Activated T-cell treated with anti-CD3 and anti-CD28 coated beads, Interleukin-2, amount 50 U/mL, for 1 hour (primary cell): ENCODE measurements around the gene PID1.

Experiments used
- DNase-seq: peaks from one replicate; pipeline ENCODE4 v3.0.0-alpha.2; 2020

PID1 gene

DNA sequence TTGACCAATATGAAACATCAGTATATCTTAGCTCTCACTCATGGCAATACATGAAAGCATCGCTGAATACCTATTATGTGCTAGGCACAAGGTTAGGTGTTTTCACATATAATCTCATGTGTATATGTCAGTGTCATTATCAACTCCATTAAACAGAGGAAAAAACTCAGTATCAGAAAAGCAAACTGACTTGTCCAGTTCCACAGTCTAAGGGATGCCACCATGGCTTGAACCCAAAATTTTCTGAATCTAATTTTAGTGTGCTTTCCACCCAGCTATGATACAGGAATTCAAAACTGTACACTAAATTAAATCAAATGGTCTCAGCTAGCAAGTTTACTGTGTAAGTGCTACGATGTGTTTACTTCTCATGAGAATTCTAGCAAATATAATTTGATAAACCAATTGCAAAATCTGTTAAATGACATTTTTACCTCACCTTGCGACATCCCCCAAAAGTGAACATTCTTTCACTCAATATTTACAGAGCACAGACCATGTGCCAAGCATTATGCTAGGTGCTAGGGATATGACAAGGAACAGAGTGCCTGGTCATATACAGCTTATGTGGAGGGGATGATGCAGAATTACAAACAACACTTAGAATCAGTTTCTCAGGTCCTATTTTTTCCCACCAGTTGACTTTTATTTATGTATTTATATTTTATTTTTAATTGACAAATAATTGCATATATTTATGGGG, 211.6 kb downstream of the PID1 start:
- DNase-seq: no peak

DNA sequence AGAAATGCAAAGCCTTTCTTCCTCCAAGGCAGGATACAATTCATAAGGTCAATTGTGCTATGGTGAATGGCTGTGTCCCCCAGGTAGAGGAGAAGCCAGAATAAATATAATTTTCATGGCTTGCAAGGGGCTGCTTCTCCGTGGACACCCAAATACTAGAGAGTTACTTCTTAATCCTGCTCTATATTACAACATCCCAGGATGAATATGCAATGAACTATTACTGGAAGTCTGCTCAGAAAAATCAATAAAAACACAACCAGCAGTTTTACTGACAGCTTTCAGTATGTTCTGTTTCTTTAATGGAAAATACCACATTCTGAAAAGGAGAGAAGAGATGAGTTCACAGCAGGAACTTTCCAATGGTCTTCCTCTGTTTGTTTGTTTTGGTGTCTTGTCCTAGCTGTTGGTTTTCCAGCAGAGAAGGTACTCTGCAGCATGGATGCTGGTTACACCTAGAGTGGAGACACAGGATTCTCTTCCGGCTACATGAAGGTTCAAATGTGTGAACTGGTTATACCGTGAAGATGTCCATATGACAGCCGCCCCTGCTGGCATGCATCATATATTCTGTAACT, 213.0 kb downstream of the PID1 start:
- no peak for DNase-seq

DNA sequence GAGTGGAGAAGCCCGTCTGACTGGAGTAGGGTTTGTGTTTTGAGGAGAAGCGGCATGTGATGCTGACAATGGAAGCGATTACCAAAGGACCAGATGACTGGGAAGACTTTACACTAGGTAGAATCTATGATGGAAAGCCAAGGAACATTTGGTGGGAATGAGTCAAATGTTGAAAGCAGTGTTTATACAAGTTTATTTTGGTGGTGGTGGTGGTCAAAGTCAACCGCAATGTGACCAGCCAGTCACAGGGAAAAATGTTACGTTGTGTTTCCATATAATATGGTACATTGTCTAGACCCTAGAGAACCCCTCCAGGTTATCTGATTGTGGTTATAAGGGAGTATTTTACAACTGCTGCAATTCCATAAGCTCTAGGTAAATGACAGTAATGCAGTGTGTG, 216.8 kb downstream of the PID1 start:
- no peak for DNase-seq

DNA sequence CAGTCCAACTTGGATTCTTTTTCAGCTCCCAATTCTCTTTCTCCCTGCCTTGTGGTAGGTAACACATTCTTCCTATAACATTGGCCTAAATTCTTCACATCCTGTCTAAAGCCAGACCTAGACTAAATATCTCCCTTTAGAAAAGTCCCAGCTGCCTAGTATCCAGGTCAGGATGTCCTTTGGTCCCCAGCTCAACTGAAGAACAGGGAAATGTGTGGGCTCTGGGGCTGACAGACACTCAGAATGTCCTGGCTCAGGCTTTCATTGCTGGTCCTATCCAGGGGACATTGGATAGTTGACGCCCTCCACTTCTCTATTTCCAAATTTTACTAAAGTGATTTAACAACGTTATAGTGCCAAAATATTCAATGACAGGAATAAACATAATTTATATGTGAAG, 219.3 kb downstream of the PID1 start:
- no peak for DNase-seq

DNA sequence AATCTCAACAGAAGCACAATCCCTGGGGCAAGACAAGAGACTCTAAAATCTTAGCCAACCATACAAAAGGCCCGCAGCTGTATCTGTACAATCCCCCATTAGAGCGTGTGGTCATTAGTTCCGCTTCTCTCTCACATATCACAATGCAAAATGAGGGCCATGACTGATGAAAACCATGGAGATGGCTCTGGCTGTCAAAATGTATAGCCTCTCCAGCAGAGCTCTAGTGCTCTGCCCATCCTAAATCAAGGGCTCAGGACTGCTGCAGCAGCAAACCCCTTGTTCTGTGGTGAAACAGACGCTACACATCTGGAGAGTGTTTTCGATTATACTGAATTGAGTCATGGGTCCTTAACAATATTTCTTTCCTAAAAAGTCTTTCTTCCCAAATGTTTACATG, 221.0 kb downstream of the PID1 start:
- no peak for DNase-seq

DNA sequence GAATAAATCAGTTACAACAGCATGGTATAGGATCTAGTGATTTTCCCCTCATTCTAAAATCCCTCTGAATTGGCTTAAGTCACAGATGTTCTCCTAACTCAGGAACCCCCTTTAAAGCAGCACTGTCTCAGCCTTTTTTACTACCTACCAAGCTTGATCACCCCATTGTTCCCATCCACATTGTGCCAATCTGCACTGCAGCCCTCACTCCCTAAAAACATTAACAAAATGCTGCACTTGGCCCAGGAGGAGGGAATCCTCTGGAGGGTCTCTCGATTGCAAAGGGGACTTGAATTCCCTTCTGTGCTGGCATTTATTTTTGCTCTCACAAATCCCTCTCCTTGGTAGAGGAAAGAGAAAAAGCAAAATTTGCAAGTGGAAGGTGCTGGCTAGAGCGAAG, 223.0 kb downstream of the PID1 start:
- DNase-seq: no peak

GRCh38 chr2:229045671-229046070, 225.4 kb downstream of the PID1 start:
- DNase-seq: no peak

- no peak for DNase-seq
Measured at GRCh38 chr2:229044581-229044980, 226.5 kb downstream of the PID1 start.

DNA sequence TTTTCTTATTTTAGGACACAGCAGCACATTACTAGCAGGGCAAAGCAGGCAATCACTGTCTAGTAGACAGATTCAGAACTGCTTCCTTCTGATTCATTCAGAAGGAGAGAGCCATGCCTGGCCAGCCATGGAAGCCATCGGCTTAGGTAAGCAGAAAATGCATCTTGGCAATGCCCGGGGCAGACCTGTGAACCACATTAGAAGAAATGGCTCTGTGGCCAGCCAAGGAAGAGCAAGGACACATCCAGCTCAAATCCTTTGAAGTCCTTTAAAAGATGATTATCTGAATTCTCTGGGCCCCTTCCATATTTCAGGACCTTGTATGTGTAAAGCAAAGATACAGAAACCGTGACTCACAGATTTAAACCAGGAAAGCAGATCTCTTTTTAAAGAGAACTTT, 227.4 kb downstream of the PID1 start:
- no peak for DNase-seq

DNA sequence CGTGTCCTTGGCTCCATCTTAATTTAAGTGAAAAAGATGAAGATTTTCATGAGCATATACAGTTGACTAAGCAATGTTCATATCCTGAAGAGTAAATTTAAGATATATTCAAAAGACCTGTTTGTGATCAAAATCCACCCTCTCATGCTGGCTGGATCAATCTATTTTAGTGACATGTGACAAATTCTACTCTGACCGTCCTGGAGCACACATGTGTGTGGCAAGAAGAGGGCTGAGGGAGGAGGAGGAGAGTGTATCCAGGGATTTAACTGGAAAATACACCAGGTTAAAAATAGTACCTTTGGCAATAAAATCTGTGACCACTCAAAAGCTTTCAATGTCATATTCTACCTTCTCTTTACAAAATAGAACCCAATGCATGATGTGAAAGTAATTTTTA, 228.7 kb downstream of the PID1 start:
- DNase-seq: no peak

- no peak for DNase-seq
Measured at GRCh38 chr2:229041691-229042090, 229.4 kb downstream of the PID1 start.

DNA sequence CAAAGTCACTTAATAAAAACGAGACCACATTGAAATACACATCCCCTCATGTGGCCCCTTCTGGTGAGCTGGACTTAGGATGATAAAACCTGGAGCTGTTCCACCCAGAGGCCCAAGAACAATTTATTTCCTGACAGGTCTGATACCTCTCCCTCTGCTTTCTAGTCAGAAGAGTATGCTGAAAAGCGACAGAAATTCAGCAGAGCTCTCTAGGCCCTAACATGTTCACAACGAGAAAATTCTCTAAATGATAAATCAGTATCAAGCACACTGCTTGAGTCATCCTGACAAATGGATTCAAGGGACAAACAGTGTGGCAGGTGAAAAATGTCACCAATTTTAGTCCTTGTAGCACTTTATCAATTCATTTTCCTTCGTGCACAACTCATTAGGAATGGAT, 233.5 kb downstream of the PID1 start:
- DNase-seq: no peak

DNA sequence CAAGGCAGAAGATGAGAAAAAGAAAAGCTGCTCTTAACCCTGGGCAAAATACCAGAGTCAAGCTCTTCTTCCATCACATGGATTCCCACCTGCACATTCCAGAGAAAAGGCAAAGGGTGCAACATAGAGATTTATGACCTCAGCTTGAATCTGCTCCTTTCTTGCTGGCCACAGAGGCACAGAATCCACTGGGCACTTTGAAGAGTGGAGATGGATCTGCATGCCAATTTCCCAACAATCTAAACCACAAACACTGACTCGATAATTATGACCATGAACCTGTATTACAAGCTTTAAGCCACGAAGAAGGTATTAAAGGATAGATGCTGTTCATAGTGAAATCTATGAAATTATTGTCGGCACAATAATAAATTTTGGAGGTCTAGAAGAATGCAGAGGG, 237.3 kb downstream of the PID1 start:
- DNase-seq: no peak

DNA sequence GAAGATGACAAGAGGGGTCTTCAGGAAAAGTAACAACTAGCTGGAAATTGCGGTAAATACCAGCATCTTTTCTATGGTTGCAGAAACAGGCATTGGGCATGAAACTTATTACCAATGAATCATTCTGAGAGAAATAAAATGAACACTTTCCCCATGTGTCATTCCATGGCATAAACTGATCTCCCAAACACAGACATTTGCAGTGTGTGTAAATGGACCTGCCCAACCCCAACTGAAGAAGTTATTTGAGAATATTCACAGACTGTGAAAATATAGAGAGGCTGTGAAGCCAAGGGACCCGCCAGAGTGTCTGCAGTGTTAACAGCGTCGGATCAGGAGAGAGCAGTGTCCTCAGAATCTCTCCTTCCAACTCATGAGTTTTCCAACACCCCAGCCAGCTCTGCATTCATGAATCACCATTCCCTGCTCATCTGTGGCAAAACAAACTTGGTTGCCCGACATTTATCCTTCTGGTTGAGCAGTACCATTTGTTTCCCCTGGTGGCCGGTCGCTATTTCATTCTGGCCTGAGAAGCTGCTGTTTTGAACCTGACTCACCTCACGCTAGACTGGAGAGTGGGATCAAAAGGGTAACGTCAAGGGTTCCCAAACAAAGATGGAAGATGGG, 238.4 kb downstream of the PID1 start:
- no peak for DNase-seq

- no peak for DNase-seq
Measured at GRCh38 chr2:229027353-229028105, 243.6 kb downstream of the PID1 start.

- DNase-seq: no peak
Measured at GRCh38 chr2:229025653-229026052, 245.4 kb downstream of the PID1 start.

DNA sequence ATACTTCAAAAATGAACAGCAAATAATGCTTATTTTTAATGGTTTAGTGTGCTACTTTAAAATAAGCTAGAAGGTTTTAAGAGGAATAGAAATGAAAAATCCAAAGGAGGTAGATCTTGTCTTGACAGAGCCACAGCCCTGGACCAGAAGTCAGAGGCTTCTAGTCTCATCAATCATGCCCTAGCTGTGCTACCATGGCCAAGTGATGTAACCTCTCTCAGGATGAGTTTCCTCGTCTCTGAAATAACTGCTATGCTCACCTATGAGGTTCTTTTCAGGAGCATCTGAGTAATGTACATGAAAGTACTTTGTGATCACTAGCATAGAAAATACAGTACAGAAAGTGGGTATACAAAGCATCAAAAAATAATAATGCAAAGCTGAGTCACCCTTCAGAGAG, 248.4 kb downstream of the PID1 start:
- DNase-seq: no peak

DNA sequence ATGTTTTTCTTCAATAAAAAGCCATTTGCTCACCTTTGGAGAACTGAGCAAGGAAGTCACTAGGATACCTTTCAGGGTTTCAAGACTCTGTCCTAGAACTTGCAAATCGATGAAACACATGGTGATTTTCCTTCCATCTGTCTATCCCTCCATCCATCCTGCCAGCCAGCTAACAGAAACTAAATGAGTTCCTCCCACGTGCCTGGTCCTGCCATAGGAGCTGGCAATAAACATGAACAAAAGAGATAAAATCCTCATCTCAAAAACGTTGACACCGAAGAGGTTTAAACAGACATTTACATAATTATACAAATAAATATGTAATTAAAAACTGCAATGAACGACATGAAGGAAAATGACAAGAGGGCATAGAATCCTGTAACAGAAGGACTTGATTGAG, 249.0 kb downstream of the PID1 start:
- DNase-seq: no peak

DNA sequence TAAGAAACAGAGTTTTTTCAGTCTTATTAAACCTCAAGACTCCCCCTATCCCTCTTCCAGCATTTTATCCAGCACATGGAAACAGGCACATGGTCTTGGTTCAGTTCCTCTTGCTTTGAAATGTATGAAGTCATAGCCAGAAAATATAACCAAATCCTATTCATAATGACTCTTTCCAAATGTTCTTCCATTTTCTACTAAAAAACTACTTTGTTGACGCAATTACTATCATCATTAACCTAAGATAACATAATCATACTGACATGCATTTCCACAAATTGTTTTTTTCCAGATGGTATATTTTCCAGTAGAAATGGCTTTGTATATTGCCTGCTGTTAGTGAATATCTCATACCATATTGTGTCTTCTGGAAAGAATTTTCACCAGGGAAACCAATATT, 261.3 kb downstream of the PID1 start:
- DNase-seq: no peak

DNA sequence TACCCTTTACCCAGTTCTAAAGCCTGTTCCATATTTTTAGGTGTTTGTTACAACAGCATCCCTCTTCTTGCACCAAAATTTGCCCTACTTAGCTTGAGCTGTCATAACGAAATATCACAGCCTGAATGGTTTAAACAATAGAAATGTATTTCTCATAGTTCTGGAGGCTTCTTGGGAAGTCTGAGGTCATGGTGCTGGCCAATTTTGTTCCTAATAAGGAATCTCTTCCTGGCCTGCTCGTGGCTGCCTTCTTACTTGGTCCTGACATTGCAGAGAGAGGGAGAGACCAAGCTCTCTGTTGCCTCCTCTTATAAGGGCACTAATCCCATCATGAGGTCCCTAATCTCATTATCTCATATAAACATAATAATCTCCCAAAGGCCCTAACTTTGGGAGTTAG, 267.8 kb downstream of the PID1 start:
- no peak for DNase-seq

- DNase-seq: no peak
Measured at GRCh38 chr2:229001196-229001595, 269.9 kb downstream of the PID1 start.

GRCh38 chr2:228999326-228999725, 271.8 kb downstream of the PID1 start:
- DNase-seq: no peak

GRCh38 chr2:228988786-228989185, 282.3 kb downstream of the PID1 start:
- DNase-seq: no peak
